ENCODE data around the gene ACOX2. TPM values are rescaled to one million over a fixed set of nuclear protein-coding genes. Genes with fewer than 3 reads are reported as not detected.

Gene ACOX2
- total RNA-seq, 1 donor from 2014 or later = 1.7 TPM

GRCh38 chr3:58551636-58552180 lies 14.7 kb upstream of the ACOX2 start:
- no peak for TF ChIP-seq CTCF (conservative IDR thresholded peaks at IDR 0.05; ENCODE audit: low read depth, low read length)
- no peak overlapping the region for H3K4me3 ChIP-seq (ENCODE audit: low read depth, low read length)
- no peak for DNase-seq (ENCODE audit: low read depth)

- no peak for TF ChIP-seq CTCF (conservative IDR thresholded peaks at IDR 0.05; ENCODE audit: low read depth, low read length)
- no peak overlapping the region for H3K4me3 ChIP-seq (ENCODE audit: low read depth, low read length)
- no peak for DNase-seq (ENCODE audit: low read depth)
These were observed 7.6 kb upstream of the ACOX2 start for GRCh38 chr3:58544541-58544940.

- H3K4me3 ChIP-seq (ENCODE audit: low read depth, low read length) = no peak overlapping the region
- TF ChIP-seq CTCF (conservative IDR thresholded peaks at IDR 0.05; ENCODE audit: low read depth, low read length) = no peak
- DNase-seq (ENCODE audit: low read depth) = no peak
These were observed 3.3 kb upstream of the ACOX2 start for GRCh38 chr3:58540176-58540858.

- no peak for TF ChIP-seq CTCF (conservative IDR thresholded peaks at IDR 0.05; ENCODE audit: low read depth, low read length)
- H3K4me3 ChIP-seq (ENCODE audit: low read depth, low read length) = no peak overlapping the region
- no peak for DNase-seq (ENCODE audit: low read depth)
These were observed 2.6 kb upstream of the ACOX2 start for GRCh38 chr3:58539626-58540025.

GRCh38 chr3:58537412-58538301 lies 667 bp upstream of the ACOX2 start:
- no peak for TF ChIP-seq CTCF (conservative IDR thresholded peaks at IDR 0.05; ENCODE audit: low read depth, low read length)
- H3K4me3 ChIP-seq (ENCODE audit: low read depth, low read length) = no peak overlapping the region
- DNase-seq (ENCODE audit: low read depth) = no peak

- no peak overlapping the region for H3K4me3 ChIP-seq (ENCODE audit: low read depth, low read length)
- no peak for TF ChIP-seq CTCF (conservative IDR thresholded peaks at IDR 0.05; ENCODE audit: low read depth, low read length)
- no peak for DNase-seq (ENCODE audit: low read depth)
These were observed 1.2 kb downstream of the ACOX2 start for GRCh38 chr3:58535531-58536500.
